Keratinocyte (primary cell): ENCODE results near the gene DIDO1. TPM values are rescaled to one million over a fixed set of nuclear protein-coding genes. Genes with fewer than 3 reads are reported as not detected.

Experiments used
- DNase-seq: peaks from one replicate; pipeline ENCODE4 v3.0.0-alpha.2; 2011; ENCODE audit warnings: low read depth, missing footprints, low spot score
- FAIRE-seq: peaks from 2 replicates; lab custom pipeline; 2011; peaks lifted over from hg19 to GRCh38; lab: Jason Lieb, UNC
- H2AFZ ChIP-seq: 2 replicates; pipeline ENCODE4 v1.6.0; 2012; ENCODE audit warnings: low read length, control low read depth, inconsistent platforms; ENCODE audit not compliant: control insufficient read depth
- H3K27ac ChIP-seq: 2 replicates; pipeline ENCODE4 v1.5.1; 2011; ENCODE audit warnings: low read length; ENCODE audit not compliant: control insufficient read depth, insufficient read depth
- H3K27me3 ChIP-seq: 3 replicates; pipeline ENCODE4 v1.6.0; 2011; ENCODE audit warnings: low read length; ENCODE audit not compliant: control insufficient read depth, insufficient read depth; ENCODE audit errors: extremely low read depth
- H3K36me3 ChIP-seq, 2 experiments: 2 replicates in 1 of 2; 3 replicates in 1 of 2; pipeline ENCODE4 v1.5.1; 2011; ENCODE audit warnings: low read length in 2 of 2, mild to moderate bottlenecking in 1 of 2; ENCODE audit not compliant: control insufficient read depth in 2 of 2, insufficient read depth in 2 of 2; ENCODE audit errors: extremely low read depth in 1 of 2
- H3K4me1 ChIP-seq: 3 replicates; pipeline ENCODE4 v1.5.1; 2011; ENCODE audit warnings: low read length; ENCODE audit not compliant: control insufficient read depth, insufficient read depth; ENCODE audit errors: extremely low read depth
- H3K4me2 ChIP-seq: 3 replicates; pipeline ENCODE4 v1.6.0; 2011; ENCODE audit warnings: low read depth, low read length; ENCODE audit not compliant: control insufficient read depth, insufficient read depth; ENCODE audit errors: extremely low read depth
- H3K4me3 ChIP-seq, 3 experiments: fragments of 200-600 bp in 1 of 3; sonication (generic) in 1 of 3; 2 replicates in 2 of 3; 3 replicates in 1 of 3; pipeline ENCODE4 v1.5.1; 2011 to 2016; ENCODE audit warnings: low read length in 3 of 3, mild to moderate bottlenecking in 3 of 3, control low read depth in 2 of 3, inconsistent platforms in 1 of 3, low read depth in 1 of 3, mixed read lengths in 1 of 3, mixed run types in 1 of 3, moderate library complexity in 1 of 3; ENCODE audit not compliant: control insufficient read depth in 2 of 3, insufficient read depth in 2 of 3; ENCODE audit errors: extremely low read depth in 1 of 3
- H3K79me2 ChIP-seq: 2 replicates; pipeline ENCODE4 v1.6.0; 2012; ENCODE audit warnings: low read length; ENCODE audit not compliant: control insufficient read depth, insufficient read depth
- H3K9ac ChIP-seq: 3 replicates; pipeline ENCODE4 v1.6.0; 2011; ENCODE audit warnings: low read length; ENCODE audit not compliant: control insufficient read depth, insufficient read depth; ENCODE audit errors: extremely low read depth
- H3K9me1 ChIP-seq: 3 replicates; pipeline ENCODE4 v1.6.0; 2011; ENCODE audit warnings: low read length; ENCODE audit not compliant: control insufficient read depth, insufficient read depth; ENCODE audit errors: extremely low read depth
- H3K9me3 ChIP-seq: 2 replicates; pipeline ENCODE4 v1.5.1; 2012; ENCODE audit warnings: low read depth, low read length; ENCODE audit not compliant: control insufficient read depth
- H4K20me1 ChIP-seq: 3 replicates; pipeline ENCODE4 v1.6.0; 2011; ENCODE audit warnings: low read length; ENCODE audit not compliant: control insufficient read depth, insufficient read depth; ENCODE audit errors: extremely low read depth
- EZH2 ChIP-seq: IDR thresholded peaks from one replicate; pipeline ENCODE4 v1.6.1; 2012; ENCODE audit warnings: inconsistent platforms, mild to moderate bottlenecking, low read length, moderate library complexity
- dilution Hi-C: fragments of 300-500 bp; cut with MboI; formaldehyde crosslinking; loops from one replicate; pipeline ENCODE4 v1.7.0; 2020; ENCODE audit warnings: low sequenced_read_pairs; ENCODE audit not compliant: extremely low pct_ligation_motif_present
- polyA plus RNA-seq, 5 experiments: library from polyadenylated mRNA; depleted of rRNA in 3 of 5; stranded (reverse) in 3 of 5; stranded (forward) in 1 of 5; unstranded in 1 of 5; fragments of >200 nt; gene quantifications; 1 replicate in 1 of 5; 2 replicates in 3 of 5; 3 replicates in 1 of 5; pipeline versions ENCODE4 v1.2.1 to v1.2.3, GENCODE V29; 2011 to 2012; ENCODE audit warnings: missing spikeins in 2 of 5, low read depth in 1 of 5, low replicate concordance in 1 of 5
- TF ChIP-seq, protein P1 (sequence below), 3 experiments: IDR thresholded peaks in 1 of 3; conservative IDR thresholded peaks in 1 of 3; optimal IDR thresholded peaks in 1 of 3; 2 replicates in 2 of 3; 3 replicates in 1 of 3; pipeline versions ENCODE3 to v1.5.1; 2011; ENCODE audit warnings: low read length in 3 of 3, mild to moderate bottlenecking in 3 of 3, moderate library complexity in 2 of 3, control low read depth in 1 of 3, inconsistent platforms in 1 of 3; ENCODE audit not compliant: insufficient read depth in 2 of 3; ENCODE audit errors: extremely low read depth in 1 of 3

Gene DIDO1
- polyA plus RNA-seq, 1 donor (not counting 4 experiments of a cell fraction or from before 2014, with no cell fraction given), result 14.2 TPM

DNA sequence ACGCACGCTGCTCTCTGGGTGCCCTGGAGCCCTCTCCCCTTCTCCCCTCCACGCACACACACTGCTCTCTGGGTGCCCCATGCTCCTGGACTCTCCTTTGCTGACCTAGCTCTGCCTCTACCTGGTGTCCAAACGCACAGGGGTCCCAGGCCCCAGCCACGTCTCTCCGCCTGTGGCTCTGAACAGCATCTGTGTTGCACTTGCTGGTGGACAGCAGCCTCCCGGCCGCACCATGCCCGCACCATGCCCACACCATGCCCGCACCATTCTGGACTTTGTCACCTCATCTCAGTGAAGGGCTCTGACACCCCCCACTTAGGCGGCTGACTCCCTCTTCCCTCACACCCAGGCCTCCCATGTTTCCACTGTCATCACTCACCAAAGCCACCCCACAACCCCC, 86.5 kb downstream of the DIDO1 start:
- Histone ChIP-seq H3K9ac (no peak overlapping the region), H3K79me2 (no peaks in the 10 kb centered on the region), H3K4me1 (peaks cover 22% of the 10 kb centered on the region), H3K27ac (no peak overlapping the region), H2AFZ (no peak overlapping the region), H3K36me3 (peaks cover 0 to 2% of the 10 kb centered on the region in 2 experiments), H3K4me3 (no peak overlapping the region), H3K4me2 (no peak overlapping the region), H3K27me3 (no peaks in the 10 kb centered on the region), H3K9me1 (no peaks in the 10 kb centered on the region), H4K20me1 (no peaks in the 10 kb centered on the region), H3K9me3 (no peaks in the 10 kb centered on the region)
- DNase-seq, result no peak
- dilution Hi-C loops, result no loop called here
- TF ChIP-seq, protein P1, sequence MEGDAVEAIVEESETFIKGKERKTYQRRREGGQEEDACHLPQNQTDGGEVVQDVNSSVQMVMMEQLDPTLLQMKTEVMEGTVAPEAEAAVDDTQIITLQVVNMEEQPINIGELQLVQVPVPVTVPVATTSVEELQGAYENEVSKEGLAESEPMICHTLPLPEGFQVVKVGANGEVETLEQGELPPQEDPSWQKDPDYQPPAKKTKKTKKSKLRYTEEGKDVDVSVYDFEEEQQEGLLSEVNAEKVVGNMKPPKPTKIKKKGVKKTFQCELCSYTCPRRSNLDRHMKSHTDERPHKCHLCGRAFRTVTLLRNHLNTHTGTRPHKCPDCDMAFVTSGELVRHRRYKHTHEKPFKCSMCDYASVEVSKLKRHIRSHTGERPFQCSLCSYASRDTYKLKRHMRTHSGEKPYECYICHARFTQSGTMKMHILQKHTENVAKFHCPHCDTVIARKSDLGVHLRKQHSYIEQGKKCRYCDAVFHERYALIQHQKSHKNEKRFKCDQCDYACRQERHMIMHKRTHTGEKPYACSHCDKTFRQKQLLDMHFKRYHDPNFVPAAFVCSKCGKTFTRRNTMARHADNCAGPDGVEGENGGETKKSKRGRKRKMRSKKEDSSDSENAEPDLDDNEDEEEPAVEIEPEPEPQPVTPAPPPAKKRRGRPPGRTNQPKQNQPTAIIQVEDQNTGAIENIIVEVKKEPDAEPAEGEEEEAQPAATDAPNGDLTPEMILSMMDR (optimal IDR thresholded peaks at IDR 0.05 in 1 of 3, IDR thresholded peaks at IDR 0.05 in 1 of 3, conservative IDR thresholded peaks at IDR 0.05 in 1 of 3; ENCODE audit: extremely low read depth in 1 of 3, insufficient read depth in 2 of 3, low read length in 3 of 3), result no peak
- no peak for TF ChIP-seq EZH2
- no peak for FAIRE-seq

DNA sequence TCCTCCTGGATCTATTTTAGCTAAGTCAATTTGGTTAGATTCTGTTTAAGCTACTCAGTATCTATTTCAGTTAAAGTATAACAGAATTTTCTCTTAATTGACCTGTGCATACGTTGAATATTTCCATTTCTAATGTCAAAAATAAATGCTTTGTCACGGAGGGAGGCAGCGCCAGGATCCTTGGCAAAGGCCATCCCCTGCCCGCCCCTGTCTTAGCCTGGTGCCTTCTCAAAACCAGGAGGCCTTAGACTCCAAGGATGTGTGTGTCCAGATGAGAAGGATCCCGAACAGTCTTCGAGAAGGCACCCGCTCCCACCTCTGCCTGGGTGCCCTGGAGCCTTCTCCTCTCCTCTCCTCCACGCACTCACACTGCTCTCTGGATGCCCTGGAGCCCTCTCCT, 87.0 kb downstream of the DIDO1 start:
- Histone ChIP-seq H3K4me3 (no peak overlapping the region), H3K36me3 (peaks cover 0 to 2% of the 10 kb centered on the region in 2 experiments), H3K79me2 (no peaks in the 10 kb centered on the region), H4K20me1 (no peaks in the 10 kb centered on the region), H3K27me3 (no peaks in the 10 kb centered on the region), H3K4me2 (no peak overlapping the region), H3K9ac (no peak overlapping the region), H2AFZ (no peak overlapping the region), H3K9me1 (no peaks in the 10 kb centered on the region), H3K27ac (no peak overlapping the region), H3K4me1 (peaks cover 22% of the 10 kb centered on the region), H3K9me3 (no peaks in the 10 kb centered on the region)
- FAIRE-seq (no peak), DNase-seq (no peak)
- TF ChIP-seq, protein P1 (optimal IDR thresholded peaks at IDR 0.05 in 1 of 3, IDR thresholded peaks at IDR 0.05 in 1 of 3, conservative IDR thresholded peaks at IDR 0.05 in 1 of 3; ENCODE audit: extremely low read depth in 1 of 3, insufficient read depth in 2 of 3, low read length in 3 of 3), result no peak
- TF ChIP-seq EZH2, result no peak
- dilution Hi-C loops, result no loop called here
